Fibroblast of villous mesenchyme (primary cell): Measurements from ENCODE around the gene RGS8. TPM values are rescaled to one million over a fixed set of nuclear protein-coding genes. Genes with fewer than 3 reads are reported as not detected.
"Not testable (repeated sequence)": the region's sequence is repeated elsewhere in the genome, so short reads cannot be mapped to it uniquely, and the experiment has no call there.

ENCODE experiments used
- DNase-seq: peaks from one replicate; pipeline ENCODE4 v3.0.0-alpha.2; 2010; ENCODE audit warnings: low read depth
- H3K4me3 ChIP-seq: 2 replicates; pipeline ENCODE4 v1.5.1; 2011; ENCODE audit warnings: low read depth, mild to moderate bottlenecking, low read length
- CTCF ChIP-seq: IDR thresholded peaks from 2 replicates; pipeline ENCODE4 v1.5.1; 2012; ENCODE audit warnings: low read depth, mild to moderate bottlenecking, low read length; ENCODE audit not compliant: insufficient read depth
- total RNA-seq: library from RNA; depleted of rRNA; stranded (reverse); fragments of >200 nt; gene quantifications from 2 replicates; pipeline ENCODE4 v1.2.3, GENCODE V29; 2012

The RGS8 gene
- total RNA-seq, 1 donor = not detected

- no peak overlapping the region for H3K4me3 ChIP-seq
- TF ChIP-seq CTCF = no peak
- DNase-seq = no peak
Observed at GRCh38 chr1:182703539-182703938, 19.2 kb upstream of the RGS8 start.

GRCh38 chr1:182702826-182703524 lies 18.6 kb upstream of the RGS8 start:
- H3K4me3 ChIP-seq = no peak overlapping the region
- DNase-seq = no peak
- no peak for TF ChIP-seq CTCF

- no peak overlapping the region for H3K4me3 ChIP-seq
- no peak for DNase-seq
- TF ChIP-seq CTCF = peak; percentile 3
Observed at GRCh38 chr1:182700351-182700709, 15.9 kb upstream of the RGS8 start.

- no peak for DNase-seq
- TF ChIP-seq CTCF = no peak
Observed at GRCh38 chr1:182699393-182700350, 15.3 kb upstream of the RGS8 start.

GRCh38 chr1:182698971-182699370 lies 14.6 kb upstream of the RGS8 start:
- no peak overlapping the region for H3K4me3 ChIP-seq
- no peak for DNase-seq
- no peak for TF ChIP-seq CTCF

More at GRCh38 chr1:182699393-182700350, 15.3 kb upstream of the RGS8 start:
- no peak overlapping the region for H3K4me3 ChIP-seq

- H3K4me3 ChIP-seq, DNase-seq: not testable (repeated sequence)
Observed at GRCh38 chr1:182693139-182693538, 8.8 kb upstream of the RGS8 start.

- no peak for TF ChIP-seq CTCF
- H3K4me3 ChIP-seq = no peak overlapping the region
- no peak for DNase-seq
Observed at GRCh38 chr1:182690886-182691443, 6.6 kb upstream of the RGS8 start.
